Mesendoderm (in vitro differentiated cells): ENCODE results near the gene SCN3B.

Experiments
- DNase-seq: peaks from one replicate; pipeline ENCODE4 v3.0.0; 2013
- H2AK5ac ChIP-seq: 2 replicates; pipeline ENCODE4 v1.6.1; 2013; ENCODE audit warnings: low read length, inconsistent platforms
- H2BK120ac ChIP-seq: 2 replicates; pipeline ENCODE4 v1.6.1; 2013; ENCODE audit warnings: low read depth, mild to moderate bottlenecking, low read length, moderate library complexity, mixed read lengths
- H2BK15ac ChIP-seq: replicated peaks from 2 replicates; pipeline ENCODE4 v1.6.1; 2013; ENCODE audit warnings: low read depth, mild to moderate bottlenecking, moderate library complexity
- H2BK5ac ChIP-seq: 2 replicates; pipeline ENCODE4 v1.6.1; 2013; ENCODE audit warnings: low read length, inconsistent platforms
- H3K18ac ChIP-seq: 2 replicates; pipeline ENCODE4 v1.6.1; 2013; ENCODE audit warnings: mild to moderate bottlenecking, low read length, mixed read lengths
- H3K23ac ChIP-seq: one replicate; pipeline ENCODE4 v1.6.1; 2013; ENCODE audit warnings: low read length
- H3K27ac ChIP-seq: 2 replicates; pipeline ENCODE4 v1.5.1; 2013; ENCODE audit warnings: low read depth, mild to moderate bottlenecking, inconsistent platforms, low read length, moderate library complexity
- H3K27me3 ChIP-seq: 2 replicates; pipeline ENCODE4 v1.6.1; 2013; ENCODE audit warnings: low read length, control low read depth, mild to moderate bottlenecking, inconsistent platforms; ENCODE audit not compliant: insufficient read depth, poor library complexity
- H3K36me3 ChIP-seq: 2 replicates; pipeline ENCODE4 v1.6.1; 2013; ENCODE audit warnings: low read length, inconsistent platforms; ENCODE audit not compliant: control insufficient read depth, insufficient read depth
- H3K4ac ChIP-seq: one replicate; pipeline ENCODE4 v1.6.1; 2013; ENCODE audit warnings: low read depth, mild to moderate bottlenecking, low read length, moderate library complexity
- H3K4me1 ChIP-seq: 2 replicates; pipeline ENCODE4 v1.6.1; 2013; ENCODE audit warnings: low read depth, low read length, inconsistent platforms; ENCODE audit not compliant: control insufficient read depth
- H3K4me2 ChIP-seq: 2 replicates; pipeline ENCODE4 v1.6.1; 2013; ENCODE audit warnings: low read length
- H3K4me3 ChIP-seq: 2 replicates; pipeline ENCODE4 v1.5.1; 2013; ENCODE audit warnings: mild to moderate bottlenecking, low read length
- H3K56ac ChIP-seq: one replicate; pipeline ENCODE4 v1.6.1; 2013; ENCODE audit warnings: low read length
- H3K79me1 ChIP-seq: 2 replicates; pipeline ENCODE4 v1.6.1; 2013; ENCODE audit warnings: low read length, inconsistent platforms
- H3K79me2 ChIP-seq: 2 replicates; pipeline ENCODE4 v1.6.1; 2013; ENCODE audit warnings: mild to moderate bottlenecking, low read length; ENCODE audit not compliant: control insufficient read depth, insufficient read depth
- H3K9ac ChIP-seq: 2 replicates; pipeline ENCODE4 v1.6.1; 2013; ENCODE audit warnings: low read length, inconsistent platforms
- H4K5ac ChIP-seq: one replicate; pipeline ENCODE4 v1.6.1; 2013; ENCODE audit warnings: low read length
- H4K8ac ChIP-seq: one replicate; pipeline ENCODE4 v1.6.1; 2013; ENCODE audit warnings: low read depth, mild to moderate bottlenecking, control low read depth, low read length, moderate library complexity
- WGBS: extraction: QIAGEN DNeasy Blood & Tissue Kit; methylation state at CpG from one replicate; pipeline ENCODE4 v1.1.7; 2013; ENCODE audit warnings: low lambda C conversion rate, missing lambda C conversion rate; ENCODE audit not compliant: insufficient coverage; ENCODE audit errors: extremely low coverage; 5-methylcytosine and 5-hydroxymethylcytosine counted together

The SCN3B gene

GRCh38 chr11:123683428-123684170 is 29.2 kb upstream of the SCN3B start:
- no peaks in the 10 kb centered on the region for H3K4me1 ChIP-seq
- no peak overlapping the region for H3K18ac ChIP-seq
- no peak overlapping the region for H2BK5ac ChIP-seq
- H4K8ac ChIP-seq, result no peak overlapping the region
- no peaks in the 10 kb centered on the region for H3K36me3 ChIP-seq
- no peak overlapping the region for H4K5ac ChIP-seq
- no peak overlapping the region for H3K56ac ChIP-seq
- no peaks in the 10 kb centered on the region for H3K27me3 ChIP-seq
- H2AK5ac ChIP-seq, result no peak overlapping the region
- H3K9ac ChIP-seq, result no peak overlapping the region
- H3K23ac ChIP-seq, result no peak overlapping the region
- H3K4me3 ChIP-seq, result no peak overlapping the region
- no peak overlapping the region for H3K4ac ChIP-seq
- no peak overlapping the region for H3K4me2 ChIP-seq
- WGBS, result no CpG with 5 or more reads among the region's 8 CpGs
- no peak overlapping the region for H3K27ac ChIP-seq
- no peak overlapping the region for H2BK15ac ChIP-seq
- no peaks in the 10 kb centered on the region for H3K79me1 ChIP-seq
- no peak for DNase-seq
- no peak overlapping the region for H2BK120ac ChIP-seq
- no peaks in the 10 kb centered on the region for H3K79me2 ChIP-seq

GRCh38 chr11:123682696-123683410 is 28.4 kb upstream of the SCN3B start:
- H3K27me3 ChIP-seq, result no peaks in the 10 kb centered on the region
- H3K18ac ChIP-seq, result no peak overlapping the region
- no peaks in the 10 kb centered on the region for H3K79me2 ChIP-seq
- no peak overlapping the region for H3K23ac ChIP-seq
- no peak overlapping the region for H3K27ac ChIP-seq
- H3K56ac ChIP-seq, result no peak overlapping the region
- no peak overlapping the region for H2BK5ac ChIP-seq
- H4K8ac ChIP-seq, result no peak overlapping the region
- no CpG with 5 or more reads among the region's 5 CpGs for WGBS
- H2BK15ac ChIP-seq, result no peak overlapping the region
- no peak overlapping the region for H2BK120ac ChIP-seq
- no peaks in the 10 kb centered on the region for H3K36me3 ChIP-seq
- DNase-seq, result no peak
- H3K4me3 ChIP-seq, result no peak overlapping the region
- no peak overlapping the region for H3K9ac ChIP-seq
- no peak overlapping the region for H3K4me2 ChIP-seq
- H3K4me1 ChIP-seq, result no peaks in the 10 kb centered on the region
- H2AK5ac ChIP-seq, result no peak overlapping the region
- no peak overlapping the region for H3K4ac ChIP-seq
- no peaks in the 10 kb centered on the region for H3K79me1 ChIP-seq
- H4K5ac ChIP-seq, result no peak overlapping the region

- no peak overlapping the region for H3K18ac ChIP-seq
- no peak overlapping the region for H3K27ac ChIP-seq
Observed at GRCh38 chr11:123681030-123681429, 26.6 kb upstream of the SCN3B start.

GRCh38 chr11:123678246-123678645 is 23.8 kb upstream of the SCN3B start:
- H3K36me3 ChIP-seq, result no peaks in the 10 kb centered on the region
- no peak overlapping the region for H2BK120ac ChIP-seq
- no peak overlapping the region for H2BK5ac ChIP-seq
- no peak overlapping the region for H3K56ac ChIP-seq
- no peak overlapping the region for H3K23ac ChIP-seq
- no peaks in the 10 kb centered on the region for H3K4me1 ChIP-seq
- H3K79me2 ChIP-seq, result no peaks in the 10 kb centered on the region
- no peak overlapping the region for H4K5ac ChIP-seq
- no peak overlapping the region for H3K18ac ChIP-seq
- no CpG with 5 or more reads among the region's 2 CpGs for WGBS
- no peak overlapping the region for H4K8ac ChIP-seq
- no peak overlapping the region for H3K9ac ChIP-seq
- no peak for DNase-seq
- no peak overlapping the region for H3K27ac ChIP-seq
- H3K4ac ChIP-seq, result no peak overlapping the region
- H3K79me1 ChIP-seq, result no peaks in the 10 kb centered on the region
- no peak overlapping the region for H2BK15ac ChIP-seq
- H3K4me2 ChIP-seq, result no peak overlapping the region
- H3K4me3 ChIP-seq, result no peak overlapping the region
- H2AK5ac ChIP-seq, result no peak overlapping the region
- H3K27me3 ChIP-seq, result no peaks in the 10 kb centered on the region

More at GRCh38 chr11:123681030-123681429, 26.6 kb upstream of the SCN3B start:
- H3K23ac ChIP-seq, result no peak overlapping the region
- no peak for DNase-seq
- no peak overlapping the region for H3K9ac ChIP-seq
- H2AK5ac ChIP-seq, result no peak overlapping the region
- WGBS, result no CpG with 5 or more reads among the region's 2 CpGs
- no peak overlapping the region for H2BK120ac ChIP-seq
- no peaks in the 10 kb centered on the region for H3K4me1 ChIP-seq
- no peak overlapping the region for H3K4me3 ChIP-seq
- H3K79me2 ChIP-seq, result no peaks in the 10 kb centered on the region
- no peak overlapping the region for H3K4ac ChIP-seq
- H3K36me3 ChIP-seq, result no peaks in the 10 kb centered on the region
- no peaks in the 10 kb centered on the region for H3K27me3 ChIP-seq
- no peak overlapping the region for H4K8ac ChIP-seq
- no peak overlapping the region for H2BK15ac ChIP-seq
- no peak overlapping the region for H3K56ac ChIP-seq
- H3K79me1 ChIP-seq, result no peaks in the 10 kb centered on the region
- H3K4me2 ChIP-seq, result no peak overlapping the region
- no peak overlapping the region for H4K5ac ChIP-seq
- no peak overlapping the region for H2BK5ac ChIP-seq

DNA sequence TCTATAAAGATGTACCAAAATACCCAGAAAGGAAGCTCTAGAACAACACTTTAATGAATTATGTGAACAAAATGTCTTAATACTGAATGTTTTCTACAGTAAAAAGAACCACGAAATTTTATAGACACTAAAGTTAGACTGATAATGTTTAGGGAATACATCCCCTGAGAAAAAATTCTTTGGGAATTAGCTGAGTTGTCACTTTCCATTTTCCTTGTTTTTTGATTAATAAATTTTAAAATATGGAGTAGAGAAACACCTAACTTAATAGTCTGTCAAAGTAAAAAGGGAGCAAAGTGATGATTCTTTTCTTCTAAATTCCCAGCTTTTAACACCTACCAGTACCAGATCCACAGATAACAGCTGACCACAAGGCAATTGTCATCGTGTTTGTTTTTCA is 23.1 kb upstream of the SCN3B start:
- H3K36me3 ChIP-seq, result no peaks in the 10 kb centered on the region
- no peak overlapping the region for H3K18ac ChIP-seq
- no peak overlapping the region for H3K4ac ChIP-seq
- H3K4me1 ChIP-seq, result no peaks in the 10 kb centered on the region
- no peak overlapping the region for H3K27ac ChIP-seq
- H3K79me2 ChIP-seq, result no peaks in the 10 kb centered on the region
- no peak overlapping the region for H4K5ac ChIP-seq
- DNase-seq, result no peak
- H3K23ac ChIP-seq, result no peak overlapping the region
- WGBS, result no CpG with 5 or more reads among the region's 2 CpGs
- H2BK120ac ChIP-seq, result no peak overlapping the region
- no peak overlapping the region for H3K4me3 ChIP-seq
- H3K4me2 ChIP-seq, result no peak overlapping the region
- H2BK15ac ChIP-seq, result no peak overlapping the region
- H3K9ac ChIP-seq, result no peak overlapping the region
- no peak overlapping the region for H4K8ac ChIP-seq
- H3K56ac ChIP-seq, result no peak overlapping the region
- H2AK5ac ChIP-seq, result no peak overlapping the region
- no peak overlapping the region for H2BK5ac ChIP-seq
- no peaks in the 10 kb centered on the region for H3K79me1 ChIP-seq
- H3K27me3 ChIP-seq, result no peaks in the 10 kb centered on the region
